ENCODE data around the gene CDKAL1. TPM values are rescaled to one million over a fixed set of nuclear protein-coding genes. Genes with fewer than 3 reads are reported as not detected.

The CDKAL1 gene
- total RNA-seq, 1 donor from 2014 or later = 13.4 TPM

DNA sequence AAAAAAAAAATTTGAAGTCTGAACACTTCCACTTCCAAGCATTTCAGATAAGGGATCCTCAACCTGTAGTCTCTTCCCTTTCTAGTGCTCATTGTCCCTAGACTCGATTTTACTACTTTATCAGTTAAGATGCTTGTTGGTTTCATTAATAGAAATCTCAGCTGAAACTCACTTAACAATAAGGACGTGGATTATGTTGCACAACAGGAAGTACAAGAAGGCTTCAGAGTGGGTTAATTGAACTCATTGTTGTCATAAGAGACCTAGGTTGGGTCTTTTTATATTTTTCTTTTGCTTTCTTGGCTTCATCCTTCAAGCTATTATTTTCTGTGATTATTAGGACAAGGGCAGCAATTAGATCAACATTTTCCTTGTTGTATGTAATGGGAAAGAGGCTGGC, 175.2 kb downstream of the CDKAL1 start:
- Histone ChIP-seq H3K36me3 (ENCODE audit: control insufficient read depth, insufficient read depth, low read length) (no peaks in the 10 kb centered on the region), H3K4me3 (ENCODE audit: low read depth, low read length) (no peak overlapping the region), H3K27me3 (ENCODE audit: control insufficient read depth, insufficient read depth, low read length) (no peaks in the 10 kb centered on the region)
- no peak for FAIRE-seq
- peak; percentile 37 for DNase-seq (ENCODE audit: low read depth)
- no peak for TF ChIP-seq CTCF (IDR thresholded peaks at IDR 0.05; ENCODE audit: insufficient read depth, low read length, severe bottlenecking)

GRCh38 chr6:20710341-20710740, 176.1 kb downstream of the CDKAL1 start:
- no peaks in the 10 kb centered on the region for H3K36me3 ChIP-seq (ENCODE audit: control insufficient read depth, insufficient read depth, low read length)
- no peak overlapping the region for H3K4me3 ChIP-seq (ENCODE audit: low read depth, low read length)
- TF ChIP-seq CTCF (IDR thresholded peaks at IDR 0.05; ENCODE audit: insufficient read depth, low read length, severe bottlenecking) = no peak
- no peaks in the 10 kb centered on the region for H3K27me3 ChIP-seq (ENCODE audit: control insufficient read depth, insufficient read depth, low read length)
- FAIRE-seq = no peak
- no peak for DNase-seq (ENCODE audit: low read depth)

- Histone ChIP-seq H3K4me3 (ENCODE audit: low read depth, low read length) (no peak overlapping the region), H3K27me3 (ENCODE audit: control insufficient read depth, insufficient read depth, low read length) (no peaks in the 10 kb centered on the region), H3K36me3 (ENCODE audit: control insufficient read depth, insufficient read depth, low read length) (no peaks in the 10 kb centered on the region)
- FAIRE-seq = no peak
- no peak for TF ChIP-seq CTCF (IDR thresholded peaks at IDR 0.05; ENCODE audit: insufficient read depth, low read length, severe bottlenecking)
- peak; percentile 68 for DNase-seq (ENCODE audit: low read depth)
These were observed 177.3 kb downstream of the CDKAL1 start for GRCh38 chr6:20711518-20711917.

GRCh38 chr6:20712011-20712410, 177.8 kb downstream of the CDKAL1 start:
- no peak overlapping the region for H3K4me3 ChIP-seq (ENCODE audit: low read depth, low read length)
- no peak for TF ChIP-seq CTCF (IDR thresholded peaks at IDR 0.05; ENCODE audit: insufficient read depth, low read length, severe bottlenecking)
- no peak for FAIRE-seq
- no peaks in the 10 kb centered on the region for H3K27me3 ChIP-seq (ENCODE audit: control insufficient read depth, insufficient read depth, low read length)
- H3K36me3 ChIP-seq (ENCODE audit: control insufficient read depth, insufficient read depth, low read length) = no peaks in the 10 kb centered on the region
- DNase-seq (ENCODE audit: low read depth) = peak; percentile 88

DNA sequence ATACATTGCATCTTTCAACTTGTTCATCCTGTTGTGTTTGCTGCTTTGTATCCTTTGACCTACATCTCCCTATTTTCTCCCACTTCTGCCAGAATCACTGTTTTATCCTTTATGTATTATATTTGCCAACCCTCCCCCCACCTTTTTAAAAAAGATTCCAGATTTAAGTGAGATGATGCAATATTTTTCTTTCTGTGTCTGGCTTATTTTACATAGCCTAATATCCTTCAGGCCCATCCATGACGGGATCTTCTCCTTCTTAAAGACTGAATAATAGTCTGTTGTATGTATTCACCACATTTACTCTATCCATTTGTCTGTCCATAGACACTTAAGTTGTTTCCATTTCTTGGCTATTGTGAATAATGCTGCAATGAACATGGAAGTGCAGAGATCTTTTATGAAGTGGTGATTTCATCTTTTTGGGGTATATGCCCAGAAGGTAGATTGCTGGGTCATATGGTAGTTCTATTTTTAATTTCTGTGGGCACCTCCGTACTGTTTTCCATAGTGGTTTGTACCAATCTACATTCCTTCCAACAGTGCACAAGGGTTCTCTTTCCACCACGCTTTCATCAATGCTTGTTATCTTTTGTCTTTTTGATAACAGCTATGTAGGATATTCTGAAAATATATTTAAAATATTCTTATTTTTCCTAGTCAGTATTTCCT, 181.0 kb downstream of the CDKAL1 start:
- no peaks in the 10 kb centered on the region for H3K27me3 ChIP-seq (ENCODE audit: control insufficient read depth, insufficient read depth, low read length)
- H3K36me3 ChIP-seq (ENCODE audit: control insufficient read depth, insufficient read depth, low read length) = no peaks in the 10 kb centered on the region
- H3K4me3 ChIP-seq (ENCODE audit: low read depth, low read length) = no peak overlapping the region
- no peak for TF ChIP-seq CTCF (IDR thresholded peaks at IDR 0.05; ENCODE audit: insufficient read depth, low read length, severe bottlenecking)
- DNase-seq (ENCODE audit: low read depth) (no peak), FAIRE-seq (no peak)

DNA sequence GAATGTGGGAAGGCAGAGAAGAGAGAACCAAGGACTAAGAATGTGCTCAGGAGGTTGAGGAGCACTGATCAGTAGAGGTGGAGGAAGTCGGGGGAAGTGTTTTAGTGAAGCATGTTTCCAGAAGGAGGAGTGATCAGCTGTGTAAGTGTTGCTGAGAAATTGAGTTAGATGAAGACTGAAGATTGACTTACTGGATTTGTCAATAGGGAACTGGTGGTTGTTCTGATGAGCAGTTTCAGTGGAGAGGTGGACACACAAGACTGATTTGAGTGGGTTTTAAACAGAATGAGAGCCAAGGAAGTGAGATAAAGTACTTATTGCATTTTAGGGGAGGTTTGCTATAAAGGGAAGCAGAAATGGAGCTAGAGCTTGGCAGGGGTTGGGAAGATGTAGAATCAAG, 182.6 kb downstream of the CDKAL1 start:
- DNase-seq (ENCODE audit: low read depth) = no peak
- H3K27me3 ChIP-seq (ENCODE audit: control insufficient read depth, insufficient read depth, low read length) = no peaks in the 10 kb centered on the region
- no peaks in the 10 kb centered on the region for H3K36me3 ChIP-seq (ENCODE audit: control insufficient read depth, insufficient read depth, low read length)
- H3K4me3 ChIP-seq (ENCODE audit: low read depth, low read length) = no peak overlapping the region
- no peak for FAIRE-seq
- TF ChIP-seq CTCF (IDR thresholded peaks at IDR 0.05; ENCODE audit: insufficient read depth, low read length, severe bottlenecking) = no peak
